SHP77 treated with DMSO at 0.1 percent for 48 hours (cell line): ENCODE data around the gene DPCD.

Source experiments
- DNase-seq: peaks from one replicate; lab custom pipeline; 2025; lab: John Stamatoyannopoulos, UW

DPCD gene

DNA sequence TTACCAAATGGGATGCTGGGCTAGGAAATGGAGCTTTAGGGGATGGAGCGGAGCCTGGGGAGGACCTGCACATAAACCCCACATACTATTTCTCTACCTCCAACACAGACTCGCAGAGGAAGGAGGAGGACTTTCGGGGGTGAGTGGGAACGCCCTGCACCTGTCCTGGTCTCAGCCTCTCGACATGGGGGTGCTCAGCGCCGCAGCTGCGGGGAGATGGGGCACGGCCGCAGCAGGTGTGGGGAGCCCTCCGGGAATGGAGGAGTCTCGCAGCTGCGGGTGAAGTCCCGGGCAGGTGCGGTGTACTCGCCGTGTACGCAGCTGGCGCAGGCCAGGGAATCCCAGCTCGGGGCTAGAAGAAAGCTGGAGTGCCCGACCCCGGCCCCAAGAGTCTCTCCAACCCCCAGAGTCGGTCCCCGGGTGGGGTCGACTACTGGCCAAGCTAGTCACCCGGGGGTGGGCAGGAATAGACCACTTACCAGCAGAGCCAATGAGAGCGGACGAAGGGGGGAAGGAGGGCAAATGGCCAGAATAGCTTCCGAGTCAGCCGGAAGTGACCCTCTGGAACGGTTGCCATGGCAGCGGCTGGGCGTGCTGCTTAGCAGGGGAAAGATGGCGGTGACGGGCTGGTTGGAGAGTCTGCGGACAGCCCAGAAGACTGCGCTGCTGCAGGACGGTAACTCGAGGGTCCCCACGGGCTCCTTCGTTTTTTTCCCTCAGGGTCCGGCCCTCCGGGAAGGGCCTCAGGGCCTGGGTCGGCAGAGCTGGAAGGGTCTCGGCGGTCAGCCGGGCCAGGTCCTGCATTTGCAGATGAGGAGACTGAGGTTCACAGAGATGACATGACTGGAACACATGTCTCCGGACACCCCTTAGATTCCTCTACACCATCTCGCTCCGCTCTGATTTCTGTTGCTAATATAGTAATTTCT, at the start of gene DPCD, which contains the start of gene POLL:
TSS of gene DPCD (plus strand) at position 597 of the 929 bp plus-strand sequence. CDS start at position 613, 16 bp downstream.
TSS of gene POLL (minus strand) at position 533 of the 929 bp plus-strand sequence. CDS start 897 bp downstream, outside the sequence.
- DNase-seq: peak; percentile 90

- no peak for DNase-seq
These were observed 49.7 kb upstream of the DPCD start for GRCh38 chr10:101538446-101538845.

GRCh38 chr10:101545898-101546297, 42.2 kb upstream of the DPCD start:
- DNase-seq: peak; percentile 18

DNA sequence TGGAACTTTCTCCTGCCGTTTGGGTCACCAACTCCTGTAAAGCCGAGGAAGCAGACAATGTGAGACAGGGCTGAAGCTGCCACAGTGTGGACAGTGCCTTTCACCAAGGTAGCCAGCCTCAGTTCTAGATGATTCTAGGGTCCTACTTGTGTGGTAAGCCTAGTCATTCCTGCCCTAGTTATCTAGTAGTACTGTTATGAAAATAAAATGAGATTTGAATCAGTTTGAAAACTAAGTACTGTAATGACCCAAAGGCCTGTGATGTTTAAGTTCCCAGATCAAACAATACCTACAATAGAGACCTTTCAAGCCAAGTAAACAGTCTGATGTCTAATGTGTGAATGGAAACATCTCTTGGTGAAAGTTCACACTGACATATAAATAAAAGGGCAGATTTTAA, 37.2 kb upstream of the DPCD start:
- no peak for DNase-seq

GRCh38 chr10:101552442-101552841, 35.7 kb upstream of the DPCD start:
- no peak for DNase-seq

DNA sequence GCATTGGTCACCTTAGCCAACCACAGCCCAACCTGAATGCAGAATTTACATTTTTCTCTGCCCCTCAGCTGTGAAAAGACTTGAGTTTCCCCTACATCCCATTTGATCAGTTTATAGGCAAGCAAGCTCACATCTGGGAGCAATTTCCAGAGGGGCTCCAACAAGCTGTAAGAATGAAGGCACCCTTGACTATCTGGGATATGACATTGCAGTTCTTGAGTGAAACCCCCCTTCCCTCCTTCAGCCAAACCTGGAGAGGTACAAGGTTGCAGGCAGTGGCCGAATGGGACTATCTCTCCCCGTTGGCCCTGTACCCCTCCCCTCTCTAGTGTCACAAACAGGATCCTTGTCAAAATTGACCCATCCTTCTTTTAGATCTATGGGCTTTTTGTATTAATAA, 30.6 kb upstream of the DPCD start:
- DNase-seq: no peak

DNA sequence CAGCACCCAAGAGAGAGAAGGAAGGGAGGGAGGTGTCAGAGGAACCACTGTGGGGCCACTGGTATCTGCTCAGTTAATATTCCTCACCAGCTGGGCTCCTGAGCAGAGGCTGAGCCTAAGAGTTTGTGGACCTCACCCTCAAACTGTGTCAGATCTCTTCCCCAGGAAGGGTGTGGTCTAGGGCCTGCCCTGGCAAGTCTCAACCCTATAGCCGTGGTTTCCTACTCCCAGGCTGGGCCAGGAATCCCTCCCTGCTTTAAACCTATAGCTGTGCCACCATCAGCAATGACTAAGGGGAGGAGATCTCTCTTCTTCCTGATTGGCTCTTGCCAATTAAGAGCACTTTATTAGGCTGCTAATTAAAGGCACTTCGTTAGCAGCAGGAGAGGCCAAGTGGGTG, 29.9 kb upstream of the DPCD start:
- no peak for DNase-seq

DNA sequence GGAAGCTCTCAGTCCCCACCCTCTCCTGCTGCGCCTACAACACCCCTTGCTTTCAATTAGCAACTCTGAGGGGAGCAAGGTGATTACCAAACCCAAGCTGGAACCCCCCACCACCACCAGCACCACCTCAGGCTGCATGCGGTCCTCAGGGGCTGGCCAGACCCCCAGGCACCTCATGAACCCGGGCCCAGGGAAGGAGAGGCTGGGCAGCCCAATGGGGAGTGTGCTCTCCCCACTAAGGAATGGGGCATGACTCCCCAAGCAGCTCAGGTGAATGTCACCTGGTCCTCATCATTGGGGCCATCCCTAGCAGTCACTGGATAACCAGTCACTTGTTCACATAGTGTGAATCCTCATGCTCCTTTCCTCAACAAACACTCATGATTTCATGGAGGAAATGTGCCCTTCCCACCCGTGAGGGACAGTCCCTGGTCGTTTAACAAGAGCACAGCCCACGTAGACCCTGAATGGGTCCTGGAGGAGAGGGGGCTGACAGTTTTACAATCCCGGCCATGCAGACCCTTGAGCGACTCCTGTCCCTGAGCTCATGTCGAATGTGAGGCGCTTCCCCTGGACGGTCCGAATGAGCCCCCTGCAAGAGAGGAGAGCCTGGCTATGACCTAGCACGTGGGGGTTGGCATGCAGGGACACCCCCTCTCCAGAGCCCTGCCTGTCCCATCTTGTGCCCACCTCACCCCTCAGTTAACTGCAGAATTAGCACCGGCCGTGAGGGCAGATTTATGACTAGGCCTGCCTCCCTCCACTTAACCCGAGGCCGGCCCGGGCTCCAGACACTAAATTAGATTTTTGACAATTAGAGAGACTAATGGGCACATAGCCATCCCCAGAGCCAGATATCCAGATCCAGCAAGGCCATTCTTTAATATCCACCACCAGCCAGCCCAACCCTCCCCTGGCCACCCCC, 29.2 kb upstream of the DPCD start:
- no peak for DNase-seq

DNA sequence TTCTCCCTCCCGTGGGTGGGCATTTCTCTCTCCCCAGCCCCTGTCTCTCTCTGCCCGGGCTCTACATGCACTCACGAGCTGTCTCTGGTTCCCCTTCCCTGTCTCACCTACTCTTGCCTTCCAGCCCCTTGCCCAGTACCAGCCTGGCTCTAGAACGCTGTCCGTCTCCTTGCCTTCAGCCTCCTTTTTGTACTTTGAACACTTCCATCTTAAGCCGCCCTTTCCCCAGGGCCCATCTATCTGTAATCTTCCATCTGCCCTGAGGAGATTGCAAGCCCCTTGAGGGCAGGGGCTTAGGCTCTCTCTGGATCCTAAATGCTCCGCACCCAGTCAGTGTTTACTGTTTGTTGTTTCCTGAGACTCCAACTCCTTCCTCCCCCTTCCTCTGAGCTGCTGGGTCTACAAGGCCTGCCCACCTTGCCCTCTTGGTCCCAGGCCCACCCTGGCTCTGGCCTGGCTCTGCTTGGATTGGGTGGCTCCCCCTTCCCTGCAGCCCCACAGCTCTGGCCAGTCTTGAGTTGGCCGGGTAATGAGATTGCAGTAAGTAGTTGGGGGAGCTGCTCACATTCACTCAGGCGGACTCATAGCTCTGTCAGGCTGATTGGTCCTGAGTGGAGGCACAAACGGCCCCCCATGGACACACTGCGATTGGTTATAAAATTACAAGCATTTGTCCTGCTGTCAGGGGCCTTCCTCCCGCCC, 28.4 kb upstream of the DPCD start:
- DNase-seq: no peak

DNA sequence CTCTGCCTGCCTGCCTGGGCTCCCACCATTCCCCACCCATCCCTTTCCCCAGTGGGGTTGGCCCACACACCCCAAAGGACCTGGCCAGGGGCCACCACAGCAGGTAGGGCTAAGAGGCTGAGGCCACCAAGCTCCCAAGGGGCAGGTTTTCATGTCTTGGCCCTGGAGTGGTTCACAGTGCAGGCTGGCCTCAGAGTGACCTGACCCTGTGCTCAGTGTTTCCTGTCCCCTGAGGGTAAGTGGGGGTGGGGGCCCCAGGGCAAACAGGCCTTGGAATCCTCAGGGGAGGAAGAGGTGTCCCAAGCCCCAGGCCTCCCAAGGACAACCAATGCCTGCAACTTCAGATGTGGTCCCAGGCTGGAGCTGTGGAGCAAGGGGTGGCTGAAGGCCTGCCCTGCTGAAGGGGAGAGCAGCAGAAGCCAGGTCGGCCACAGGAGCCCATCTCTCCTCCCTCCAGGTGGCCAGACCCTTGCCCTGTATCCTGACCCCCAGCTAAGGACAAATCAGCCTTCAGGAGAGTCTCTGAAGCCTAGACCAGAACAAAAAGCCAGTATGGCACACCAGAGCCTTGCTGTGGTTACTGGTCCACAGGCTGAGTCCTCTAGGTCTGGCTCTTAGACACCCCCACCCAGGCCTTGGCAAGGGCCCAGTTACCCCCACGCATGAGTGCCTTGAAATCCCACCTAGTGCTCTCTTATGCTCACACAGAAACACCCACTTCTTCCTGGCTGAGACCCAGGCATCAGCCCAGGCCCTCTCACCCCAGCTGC, 27.6 kb upstream of the DPCD start:
- no peak for DNase-seq

- DNase-seq: no peak
These were observed 26.8 kb upstream of the DPCD start for GRCh38 chr10:101561068-101561915.

- DNase-seq: no peak
These were observed 25.9 kb upstream of the DPCD start for GRCh38 chr10:101562231-101562630.

- DNase-seq: no peak
These were observed 25.1 kb upstream of the DPCD start for GRCh38 chr10:101563007-101563406.

DNA sequence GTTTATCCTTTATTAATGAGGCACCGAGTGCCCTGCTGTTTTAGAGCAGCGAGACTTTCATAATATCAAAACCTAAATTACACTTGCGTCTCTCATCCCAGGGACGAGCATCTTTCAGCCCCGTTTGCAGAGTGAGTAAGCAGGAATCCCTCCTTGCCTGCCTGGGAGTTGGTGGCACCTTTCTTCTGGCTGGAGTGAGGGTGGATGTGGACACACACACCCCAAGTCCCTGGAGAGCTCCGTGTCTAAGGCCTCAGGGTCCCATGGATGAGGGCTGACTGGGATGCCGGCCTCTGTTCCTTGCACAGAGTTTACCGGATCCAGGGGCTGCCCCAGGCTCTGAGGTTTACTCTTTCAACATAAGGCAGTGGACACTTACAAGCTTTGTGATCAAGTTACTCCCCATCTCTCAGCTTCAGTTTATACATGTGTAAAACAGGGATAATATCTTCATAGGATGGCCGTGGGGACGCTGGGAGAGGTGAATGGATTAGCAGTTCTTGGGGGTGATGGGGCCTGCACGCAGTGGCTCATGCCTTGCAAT, 24.6 kb upstream of the DPCD start:
- DNase-seq: no peak

- DNase-seq: no peak
These were observed 23.6 kb upstream of the DPCD start for GRCh38 chr10:101564490-101564991.

DNA sequence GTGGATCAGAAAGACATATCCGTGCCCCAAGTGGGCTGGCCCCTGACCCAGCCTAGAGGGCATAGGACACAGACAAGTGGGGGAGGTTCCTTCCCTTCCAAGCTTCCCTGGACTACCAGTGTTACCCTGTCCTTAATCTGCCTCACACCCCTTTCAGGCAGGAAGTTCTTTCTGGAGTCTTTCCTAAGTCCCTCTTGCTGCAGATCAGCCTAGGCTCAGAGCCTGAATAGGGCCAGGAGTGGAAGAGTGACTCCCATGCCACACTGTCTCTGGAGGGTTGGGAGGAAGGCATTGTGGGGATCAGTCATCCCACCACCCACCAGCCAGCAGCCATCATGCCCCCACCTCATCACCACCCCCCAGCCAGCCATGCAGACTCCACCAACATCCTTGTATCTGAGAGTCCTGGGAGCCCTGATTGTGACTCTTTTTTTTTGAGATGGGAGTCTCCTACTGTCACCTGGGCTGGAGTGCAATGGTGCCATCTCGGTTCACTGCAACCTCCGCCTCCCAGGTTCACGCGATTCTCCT, 22.7 kb upstream of the DPCD start:
- DNase-seq: no peak

DNA sequence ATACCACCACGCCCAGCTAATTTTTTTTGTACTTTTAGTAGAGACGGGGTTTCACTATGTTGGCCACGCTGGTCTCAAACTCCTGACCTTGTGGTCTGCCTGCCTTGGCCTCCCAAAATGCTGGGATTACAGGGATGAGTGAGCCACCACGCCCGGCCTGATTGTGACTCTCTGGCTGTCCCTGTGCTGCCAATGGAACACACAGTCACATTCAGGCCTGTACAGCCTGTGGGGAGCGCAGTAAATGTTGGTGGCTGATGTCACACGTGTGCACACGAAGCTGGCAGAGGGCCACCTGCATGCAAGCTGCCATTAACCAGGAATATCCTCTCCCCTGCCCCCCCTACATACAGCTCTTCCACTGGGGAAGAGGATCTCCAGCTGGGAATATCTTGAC, 22.2 kb upstream of the DPCD start:
- DNase-seq: no peak

DNA sequence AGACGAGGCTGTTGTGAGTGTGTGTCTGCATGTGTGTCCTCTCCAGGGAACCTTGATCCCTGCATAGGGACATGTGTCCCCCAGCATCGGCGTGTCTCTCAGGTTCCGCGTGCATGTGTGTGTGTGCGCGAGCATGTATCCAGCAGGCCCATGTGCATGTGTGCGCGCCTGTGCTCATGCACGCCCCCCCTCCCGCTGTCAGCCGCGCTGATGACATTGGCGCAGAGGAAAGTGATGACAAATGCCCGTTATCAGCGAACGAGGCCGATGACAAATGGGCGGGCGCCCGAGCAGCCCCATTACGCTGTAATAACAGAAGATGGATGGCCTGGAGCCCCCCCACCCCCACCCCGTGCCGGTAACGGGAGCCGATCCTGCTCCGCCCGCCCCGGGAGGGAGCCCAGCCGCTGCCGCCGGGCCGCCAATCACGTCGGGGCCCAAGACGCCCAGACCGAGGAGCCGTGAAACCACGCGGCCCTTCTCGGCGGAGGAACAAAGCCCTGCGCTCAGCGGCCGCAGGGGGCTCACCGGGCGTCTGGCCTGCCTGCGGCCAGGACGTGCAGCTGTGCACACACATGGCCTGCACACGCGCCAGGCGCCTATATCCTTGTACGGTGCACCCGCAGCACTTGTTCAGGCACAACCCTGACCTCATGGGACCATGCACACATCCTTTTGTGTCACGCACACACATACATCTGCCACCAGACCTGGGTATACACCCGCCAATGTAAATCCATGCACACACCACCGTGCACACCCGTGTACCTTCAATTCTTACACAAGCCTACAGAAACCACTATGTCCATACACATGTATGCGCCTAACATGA, 21.6 kb upstream of the DPCD start:
- peak; percentile 33 for DNase-seq
